Erythroblast (primary cell): ENCODE measurements around the gene ME3.

Experiments used
- GATA1 ChIP-seq: IDR thresholded peaks from 2 replicates; pipeline ENCODE4 v1.6.1; 2011; ENCODE audit warnings: low read depth, mild to moderate bottlenecking, control low read depth, low read length, moderate library complexity
- POLR2A ChIP-seq: IDR thresholded peaks from 2 replicates; pipeline ENCODE4 v1.6.1; 2011; ENCODE audit warnings: mild to moderate bottlenecking, low read length

GRCh38 chr11:86481399-86481798, 191.0 kb downstream of the ME3 start:
- TF ChIP-seq POLR2A (no peak), GATA1 (no peak)
